Measurements from ENCODE around the gene ABCC10. TPM values are rescaled to one million over a fixed set of nuclear protein-coding genes. Genes with fewer than 3 reads are reported as not detected.
"Not testable (repeated sequence)": the region's sequence is repeated elsewhere in the genome, so short reads cannot be mapped to it uniquely, and the experiment has no call there.

The ABCC10 gene
- polyA plus RNA-seq, 1 donor from 2014 or later = 22.4 TPM

DNA sequence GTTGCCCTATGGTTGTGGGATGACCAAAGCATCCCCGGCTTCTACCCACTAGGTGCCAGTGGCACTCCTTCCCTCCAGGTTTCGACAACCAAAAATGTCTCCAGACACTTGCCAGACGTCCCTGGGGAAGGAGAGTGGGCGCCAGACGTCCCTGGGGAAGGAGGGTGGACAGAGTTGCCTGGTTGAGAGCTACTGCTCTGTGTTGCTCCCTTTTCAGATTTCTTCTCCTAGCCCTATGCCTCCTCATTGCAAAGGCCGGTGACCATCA lies 69.7 kb downstream of the ABCC10 start:
- Histone ChIP-seq H3K27me3 (ENCODE audit: insufficient read depth, low read depth, low read length) (no peaks in the 10 kb centered on the region), H3K9ac (ENCODE audit: low read length) (no peak overlapping the region), H3K27ac (ENCODE audit: low read length) (no peak overlapping the region), H3K9me3 (ENCODE audit: low read length) (no peaks in the 10 kb centered on the region), H3F3A (ENCODE audit: insufficient read depth, low read length, poor library complexity, severe bottlenecking) (no peaks in the 10 kb centered on the region), H3K79me2 (replicated peaks; ENCODE audit: insufficient read depth, low read length) (no peaks in the 10 kb centered on the region), H3K36me3 (ENCODE audit: insufficient read depth, low read length) (no peaks in the 10 kb centered on the region), H3K4me2 (ENCODE audit: low read length) (no peak overlapping the region), H3K4me3 (ENCODE audit: low read length) (no peak overlapping the region), H3K9me2 (ENCODE audit: insufficient read depth, low read length) (no peaks in the 10 kb centered on the region), H2AFZ (ENCODE audit: low read depth, low read length) (no peak overlapping the region), H4K20me1 (ENCODE audit: insufficient read depth) (no peaks in the 10 kb centered on the region)
- TF ChIP-seq TAF1 (IDR thresholded peaks at IDR 0.05; ENCODE audit: low read depth) (no peak), MXI1 (conservative IDR thresholded peaks at IDR 0.05; ENCODE audit: poor library complexity, severe bottlenecking) (no peak), EP300 (conservative IDR thresholded peaks at IDR 0.05; ENCODE audit: poor library complexity, severe bottlenecking) (no peak), RAD21 (conservative IDR thresholded peaks at IDR 0.05) (no peak), POLR2AphosphoS5 (IDR thresholded peaks at IDR 0.05) (no peak), SMC3 (conservative IDR thresholded peaks at IDR 0.05; ENCODE audit: poor library complexity) (no peak), EZH2 (IDR thresholded peaks at IDR 0.05; ENCODE audit: borderline replicate concordance, insufficient read depth, low read length, poor library complexity, severe bottlenecking) (no peak)
- TF ChIP-seq, protein P1, sequence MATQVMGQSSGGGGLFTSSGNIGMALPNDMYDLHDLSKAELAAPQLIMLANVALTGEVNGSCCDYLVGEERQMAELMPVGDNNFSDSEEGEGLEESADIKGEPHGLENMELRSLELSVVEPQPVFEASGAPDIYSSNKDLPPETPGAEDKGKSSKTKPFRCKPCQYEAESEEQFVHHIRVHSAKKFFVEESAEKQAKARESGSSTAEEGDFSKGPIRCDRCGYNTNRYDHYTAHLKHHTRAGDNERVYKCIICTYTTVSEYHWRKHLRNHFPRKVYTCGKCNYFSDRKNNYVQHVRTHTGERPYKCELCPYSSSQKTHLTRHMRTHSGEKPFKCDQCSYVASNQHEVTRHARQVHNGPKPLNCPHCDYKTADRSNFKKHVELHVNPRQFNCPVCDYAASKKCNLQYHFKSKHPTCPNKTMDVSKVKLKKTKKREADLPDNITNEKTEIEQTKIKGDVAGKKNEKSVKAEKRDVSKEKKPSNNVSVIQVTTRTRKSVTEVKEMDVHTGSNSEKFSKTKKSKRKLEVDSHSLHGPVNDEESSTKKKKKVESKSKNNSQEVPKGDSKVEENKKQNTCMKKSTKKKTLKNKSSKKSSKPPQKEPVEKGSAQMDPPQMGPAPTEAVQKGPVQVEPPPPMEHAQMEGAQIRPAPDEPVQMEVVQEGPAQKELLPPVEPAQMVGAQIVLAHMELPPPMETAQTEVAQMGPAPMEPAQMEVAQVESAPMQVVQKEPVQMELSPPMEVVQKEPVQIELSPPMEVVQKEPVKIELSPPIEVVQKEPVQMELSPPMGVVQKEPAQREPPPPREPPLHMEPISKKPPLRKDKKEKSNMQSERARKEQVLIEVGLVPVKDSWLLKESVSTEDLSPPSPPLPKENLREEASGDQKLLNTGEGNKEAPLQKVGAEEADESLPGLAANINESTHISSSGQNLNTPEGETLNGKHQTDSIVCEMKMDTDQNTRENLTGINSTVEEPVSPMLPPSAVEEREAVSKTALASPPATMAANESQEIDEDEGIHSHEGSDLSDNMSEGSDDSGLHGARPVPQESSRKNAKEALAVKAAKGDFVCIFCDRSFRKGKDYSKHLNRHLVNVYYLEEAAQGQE (IDR thresholded peaks at IDR 0.05; ENCODE audit: borderline replicate concordance) = no peak
- TF ChIP-seq, protein P2, sequence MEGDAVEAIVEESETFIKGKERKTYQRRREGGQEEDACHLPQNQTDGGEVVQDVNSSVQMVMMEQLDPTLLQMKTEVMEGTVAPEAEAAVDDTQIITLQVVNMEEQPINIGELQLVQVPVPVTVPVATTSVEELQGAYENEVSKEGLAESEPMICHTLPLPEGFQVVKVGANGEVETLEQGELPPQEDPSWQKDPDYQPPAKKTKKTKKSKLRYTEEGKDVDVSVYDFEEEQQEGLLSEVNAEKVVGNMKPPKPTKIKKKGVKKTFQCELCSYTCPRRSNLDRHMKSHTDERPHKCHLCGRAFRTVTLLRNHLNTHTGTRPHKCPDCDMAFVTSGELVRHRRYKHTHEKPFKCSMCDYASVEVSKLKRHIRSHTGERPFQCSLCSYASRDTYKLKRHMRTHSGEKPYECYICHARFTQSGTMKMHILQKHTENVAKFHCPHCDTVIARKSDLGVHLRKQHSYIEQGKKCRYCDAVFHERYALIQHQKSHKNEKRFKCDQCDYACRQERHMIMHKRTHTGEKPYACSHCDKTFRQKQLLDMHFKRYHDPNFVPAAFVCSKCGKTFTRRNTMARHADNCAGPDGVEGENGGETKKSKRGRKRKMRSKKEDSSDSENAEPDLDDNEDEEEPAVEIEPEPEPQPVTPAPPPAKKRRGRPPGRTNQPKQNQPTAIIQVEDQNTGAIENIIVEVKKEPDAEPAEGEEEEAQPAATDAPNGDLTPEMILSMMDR (IDR thresholded peaks at IDR 0.05; ENCODE audit: poor library complexity, severe bottlenecking) = no peak

DNA sequence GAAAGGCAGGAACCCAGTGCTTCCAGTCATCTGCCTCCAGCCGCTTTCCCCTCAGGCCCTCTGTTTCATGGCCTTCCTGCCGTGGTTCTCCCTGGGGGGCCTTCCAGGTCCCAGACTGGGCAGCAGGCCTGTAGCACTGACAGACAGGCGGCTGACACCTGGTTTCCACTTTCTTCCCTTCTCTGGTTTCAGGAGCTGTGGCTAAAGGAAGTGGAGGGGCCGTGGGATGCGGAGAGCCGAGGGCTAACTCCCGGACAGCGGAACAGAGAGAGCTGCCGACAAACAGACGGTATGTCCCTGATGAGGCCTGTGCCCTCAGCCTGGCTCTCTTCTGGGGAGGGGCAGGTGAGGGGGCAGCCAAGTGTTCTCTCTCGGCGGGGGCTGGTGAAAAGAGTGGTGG lies 70.3 kb downstream of the ABCC10 start:
- Histone ChIP-seq H3K79me2 (replicated peaks; ENCODE audit: insufficient read depth, low read length) (no peaks in the 10 kb centered on the region), H3K9ac (ENCODE audit: low read length) (no peak overlapping the region), H3K9me3 (ENCODE audit: low read length) (no peaks in the 10 kb centered on the region), H3K27me3 (ENCODE audit: insufficient read depth, low read depth, low read length) (no peaks in the 10 kb centered on the region), H3K4me3 (ENCODE audit: low read length) (no peak overlapping the region), H3K27ac (ENCODE audit: low read length) (no peak overlapping the region), H3F3A (ENCODE audit: insufficient read depth, low read length, poor library complexity, severe bottlenecking) (no peaks in the 10 kb centered on the region), H2AFZ (ENCODE audit: low read depth, low read length) (no peak overlapping the region), H3K4me2 (ENCODE audit: low read length) (no peak overlapping the region), H3K36me3 (ENCODE audit: insufficient read depth, low read length) (no peaks in the 10 kb centered on the region), H3K9me2 (ENCODE audit: insufficient read depth, low read length) (no peaks in the 10 kb centered on the region), H4K20me1 (ENCODE audit: insufficient read depth) (no peaks in the 10 kb centered on the region)
- TF ChIP-seq, protein P2 (IDR thresholded peaks at IDR 0.05; ENCODE audit: poor library complexity, severe bottlenecking) = no peak
- TF ChIP-seq EP300 (conservative IDR thresholded peaks at IDR 0.05; ENCODE audit: poor library complexity, severe bottlenecking) (no peak), MXI1 (conservative IDR thresholded peaks at IDR 0.05; ENCODE audit: poor library complexity, severe bottlenecking) (no peak), SMC3 (conservative IDR thresholded peaks at IDR 0.05; ENCODE audit: poor library complexity) (no peak)
- TF ChIP-seq, protein P1 (IDR thresholded peaks at IDR 0.05; ENCODE audit: borderline replicate concordance) = no peak

DNA sequence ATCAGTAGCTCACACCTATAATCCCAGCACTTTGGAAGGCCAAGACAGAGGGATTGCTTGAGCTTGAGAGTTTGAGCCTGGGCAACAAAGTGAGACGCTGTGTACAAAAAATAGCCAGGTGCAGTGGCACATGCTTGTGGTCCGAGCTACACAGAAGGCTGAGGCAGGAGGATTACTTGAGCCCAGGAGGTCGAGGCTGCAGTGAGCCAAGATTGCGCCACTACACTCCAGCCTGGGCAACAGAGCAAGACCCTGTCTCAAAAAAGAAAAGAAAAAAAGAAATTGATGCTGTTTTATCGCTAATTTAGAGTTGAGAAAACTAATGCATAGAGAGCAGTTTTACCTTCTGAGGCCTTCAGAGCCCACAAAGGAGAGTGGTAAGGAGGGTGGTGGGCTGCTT lies 71.0 kb downstream of the ABCC10 start:
- H3K79me2 ChIP-seq (replicated peaks; ENCODE audit: insufficient read depth, low read length); H3F3A ChIP-seq (ENCODE audit: insufficient read depth, low read length, poor library complexity, severe bottlenecking); H2AFZ ChIP-seq (ENCODE audit: low read depth, low read length); H3K36me3 ChIP-seq (ENCODE audit: insufficient read depth, low read length); H3K27ac ChIP-seq (ENCODE audit: low read length); H3K4me2 ChIP-seq (ENCODE audit: low read length); H3K9me2 ChIP-seq (ENCODE audit: insufficient read depth, low read length); H3K9me3 ChIP-seq (ENCODE audit: low read length); H4K20me1 ChIP-seq (ENCODE audit: insufficient read depth); H3K9ac ChIP-seq (ENCODE audit: low read length); H3K27me3 ChIP-seq (ENCODE audit: insufficient read depth, low read depth, low read length); H3K4me3 ChIP-seq (ENCODE audit: low read length): not testable (repeated sequence)

Data from neural cell (in vitro differentiated cells).